Measurements from ENCODE around the gene AP3B1. TPM values are rescaled to one million over a fixed set of nuclear protein-coding genes. Genes with fewer than 3 reads are reported as not detected.

AP3B1 gene
- total and polyA plus RNA-seq, 12 donors = 20.0 to 28.3 (median 23.4) TPM

DNA sequence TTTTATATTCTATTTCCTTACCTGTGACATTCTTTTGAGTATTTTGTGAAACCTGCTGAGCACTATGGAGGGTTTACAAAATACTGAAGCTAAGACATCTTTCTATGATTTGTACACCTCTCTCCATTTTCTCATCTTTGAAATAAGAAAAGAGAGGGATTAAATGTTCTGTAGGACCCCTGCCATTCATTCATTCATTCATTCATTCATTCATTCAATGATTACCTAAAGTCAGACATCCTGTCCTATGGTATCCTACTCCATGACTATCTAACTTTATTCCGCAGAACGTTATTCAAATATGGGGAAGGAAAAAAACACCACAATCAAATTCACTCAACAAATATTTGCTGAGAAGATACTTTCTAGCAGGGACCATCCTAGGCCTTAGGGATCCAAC lies 51.4 kb downstream of the AP3B1 start:
- intact Hi-C loops (cut with DNase I) = loop anchor here in 1 of 10 donors (5.0 kb wide), 1 partner anchor 1511 kb away; no protein-coding TSS in a partner anchor
- H3K4me3 ChIP-seq = no peak overlapping the region
- TF ChIP-seq, protein P1, sequence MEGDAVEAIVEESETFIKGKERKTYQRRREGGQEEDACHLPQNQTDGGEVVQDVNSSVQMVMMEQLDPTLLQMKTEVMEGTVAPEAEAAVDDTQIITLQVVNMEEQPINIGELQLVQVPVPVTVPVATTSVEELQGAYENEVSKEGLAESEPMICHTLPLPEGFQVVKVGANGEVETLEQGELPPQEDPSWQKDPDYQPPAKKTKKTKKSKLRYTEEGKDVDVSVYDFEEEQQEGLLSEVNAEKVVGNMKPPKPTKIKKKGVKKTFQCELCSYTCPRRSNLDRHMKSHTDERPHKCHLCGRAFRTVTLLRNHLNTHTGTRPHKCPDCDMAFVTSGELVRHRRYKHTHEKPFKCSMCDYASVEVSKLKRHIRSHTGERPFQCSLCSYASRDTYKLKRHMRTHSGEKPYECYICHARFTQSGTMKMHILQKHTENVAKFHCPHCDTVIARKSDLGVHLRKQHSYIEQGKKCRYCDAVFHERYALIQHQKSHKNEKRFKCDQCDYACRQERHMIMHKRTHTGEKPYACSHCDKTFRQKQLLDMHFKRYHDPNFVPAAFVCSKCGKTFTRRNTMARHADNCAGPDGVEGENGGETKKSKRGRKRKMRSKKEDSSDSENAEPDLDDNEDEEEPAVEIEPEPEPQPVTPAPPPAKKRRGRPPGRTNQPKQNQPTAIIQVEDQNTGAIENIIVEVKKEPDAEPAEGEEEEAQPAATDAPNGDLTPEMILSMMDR (IDR thresholded peaks at IDR 0.05) = no peak
- DNase-seq = no peak
- no peaks in the 10 kb centered on the region for H3K27me3 ChIP-seq
- no peak overlapping the region for H3K27ac ChIP-seq
- WGBS, 2 donors = 92 to 96% methylated on average over 2 of the region's 2 CpGs
- H3K4me1 ChIP-seq = peaks cover 0 to 15% (median 9%) of the 10 kb centered on the region in 9 donors
- no peaks in the 10 kb centered on the region for H3K9me3 ChIP-seq
- peaks cover 0 to 19% (median 0%) of the 10 kb centered on the region in 9 donors for H3K36me3 ChIP-seq
- ATAC-seq = no peak

DNA sequence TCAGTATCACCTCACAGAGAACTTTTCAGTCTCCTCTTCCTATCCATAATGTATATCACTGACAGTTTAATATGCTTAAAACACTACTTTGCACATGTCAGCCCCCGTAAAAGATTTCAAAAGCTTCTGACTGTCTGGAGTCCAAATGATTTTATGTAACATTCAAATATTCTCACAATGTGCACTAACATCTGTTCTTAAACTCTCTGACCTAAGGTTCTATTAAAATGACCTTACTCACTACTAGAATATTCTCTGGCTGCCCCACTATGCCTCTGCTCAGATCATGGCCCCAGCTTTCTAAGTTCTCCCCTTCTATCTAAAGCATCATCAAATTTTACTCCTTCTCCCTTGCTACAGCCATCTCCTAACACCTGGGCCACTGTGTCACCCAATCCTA lies 52.5 kb downstream of the AP3B1 start:
- Histone ChIP-seq H3K27ac (no peak overlapping the region), H3K4me1 (peaks cover 0 to 15% (median 9%) of the 10 kb centered on the region in 9 donors)
- no peak for ATAC-seq

DNA sequence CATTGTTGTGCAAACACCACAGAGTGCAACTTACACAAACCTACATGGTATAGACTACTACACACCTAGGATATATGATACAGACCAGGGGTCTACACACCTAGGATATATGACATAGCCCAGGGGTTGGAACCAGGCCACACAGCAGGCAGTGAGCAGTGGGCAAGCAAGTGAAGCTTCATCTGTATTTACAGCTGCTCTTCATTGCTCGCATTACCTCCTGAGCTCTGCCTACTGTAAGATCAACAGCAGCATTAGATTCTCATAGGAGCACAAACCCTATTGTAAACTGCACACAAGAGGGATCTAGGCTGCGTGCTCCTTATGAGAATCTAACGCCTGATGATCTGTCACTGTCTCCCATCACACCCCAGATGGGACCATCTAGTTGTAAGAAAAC lies 56.6 kb downstream of the AP3B1 start:
- H3K36me3 ChIP-seq = peaks cover 0 to 27% (median 0%) of the 10 kb centered on the region in 9 donors
- H3K4me3 ChIP-seq = no peak overlapping the region
- H3K27me3 ChIP-seq = no peaks in the 10 kb centered on the region
- ATAC-seq (no peak), DNase-seq (no peak)
- H3K27ac ChIP-seq = no peak overlapping the region
- H3K9me3 ChIP-seq = no peaks in the 10 kb centered on the region
- no peaks in the 10 kb centered on the region for H3K4me1 ChIP-seq
- 98 to 99% methylated on average over 3 of the region's 3 CpGs for WGBS, 2 donors
- intact Hi-C loops (cut with DNase I) = no loop called here
- TF ChIP-seq, protein P1 (IDR thresholded peaks at IDR 0.05) = no peak

More for the DNA sequence above, 52.5 kb downstream of the AP3B1 start:
- H3K9me3 ChIP-seq = no peaks in the 10 kb centered on the region
- 91 to 92% methylated on average over 1 of the region's 1 CpG for WGBS, 2 donors
- H3K4me3 ChIP-seq = no peak overlapping the region
- intact Hi-C loops (cut with DNase I) = loop anchor here in 1 of 10 donors (5.0 kb wide), 1 partner anchor 1510 kb away; no protein-coding TSS in a partner anchor
- peaks cover 0 to 27% (median 0%) of the 10 kb centered on the region in 9 donors for H3K36me3 ChIP-seq
- TF ChIP-seq, protein P1 (IDR thresholded peaks at IDR 0.05) = no peak
- H3K27me3 ChIP-seq = no peaks in the 10 kb centered on the region
- DNase-seq = no peak

DNA sequence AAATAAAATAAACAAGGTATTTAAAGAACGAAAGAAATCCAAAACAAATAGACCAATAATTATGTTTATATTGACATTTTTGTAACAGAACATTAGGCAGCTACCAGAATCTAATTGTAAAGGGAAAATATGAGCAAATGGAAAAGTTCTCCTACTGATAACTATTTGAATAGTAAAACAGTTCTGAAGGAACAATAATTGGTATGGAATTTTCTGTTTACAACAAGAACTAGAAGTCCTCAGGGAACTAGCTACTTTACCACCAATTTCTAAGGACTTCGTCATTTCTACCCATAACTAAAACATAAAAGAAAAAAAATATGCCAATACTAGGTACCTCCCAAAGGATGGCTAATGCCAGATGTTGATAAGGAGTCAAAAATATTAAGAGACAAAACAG lies 58.5 kb downstream of the AP3B1 start:
- Histone ChIP-seq H3K27ac (no peak overlapping the region), H3K4me3 (no peak overlapping the region), H3K27me3 (no peaks in the 10 kb centered on the region), H3K9me3 (no peaks in the 10 kb centered on the region), H3K4me1 (no peaks in the 10 kb centered on the region), H3K36me3 (peaks cover 0 to 27% (median 0%) of the 10 kb centered on the region in 9 donors)
- DNase-seq (no peak), ATAC-seq (no peak)
- 87 to 94% methylated on average over 2 of the region's 2 CpGs for WGBS, 2 donors
- TF ChIP-seq, protein P1 (IDR thresholded peaks at IDR 0.05) = no peak
- intact Hi-C loops (cut with DNase I) = no loop called here
